ENCODE results near the gene FBXW11.

Gene FBXW11

GRCh38 chr5:171840711-171841522, 165.5 kb downstream of the FBXW11 start:
- peak; percentile 81 for DNase-seq (ENCODE audit: low spot score)

GRCh38 chr5:171840066-171840465, 166.4 kb downstream of the FBXW11 start:
- DNase-seq (ENCODE audit: low spot score), result peak; percentile 52

DNA sequence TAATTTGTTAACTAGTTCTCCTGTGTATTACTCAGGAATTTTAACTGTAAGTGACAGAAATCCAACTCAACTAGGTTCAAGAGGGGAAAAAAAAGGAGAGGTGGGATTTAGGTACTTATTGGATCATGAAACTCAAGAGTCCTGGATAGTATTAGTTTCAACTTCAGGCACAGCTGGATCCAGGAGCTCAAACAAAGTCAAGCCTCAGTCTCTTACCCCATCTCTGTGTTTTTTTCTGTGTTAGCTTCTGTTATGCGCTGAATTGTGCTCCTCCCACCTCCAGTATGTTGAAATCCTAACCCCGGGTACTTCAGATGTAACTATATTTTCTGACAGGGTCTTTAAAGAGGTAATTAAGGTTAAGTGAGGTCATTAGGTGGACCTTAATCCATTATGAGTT, 167.3 kb downstream of the FBXW11 start:
- no peak for DNase-seq (ENCODE audit: low spot score)

DNA sequence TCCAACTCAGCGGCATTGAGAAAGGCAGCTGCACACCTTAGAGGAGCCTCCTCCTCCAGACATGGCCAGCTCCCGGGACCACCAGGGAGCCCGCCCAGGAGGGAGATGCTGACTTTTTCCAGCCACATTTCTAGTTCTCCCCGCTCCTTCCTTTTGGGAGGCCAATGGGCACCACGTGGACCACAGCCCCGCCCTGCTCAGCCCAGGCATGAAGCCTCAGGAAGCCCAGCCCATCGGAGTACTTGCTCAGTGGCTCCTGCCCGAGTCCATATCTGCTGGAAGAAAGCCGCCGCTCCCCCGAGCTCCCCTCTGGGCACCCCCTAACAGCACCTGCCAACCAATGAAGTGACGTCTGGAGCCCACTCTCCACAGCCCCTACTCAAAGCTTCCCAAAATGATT, 168.4 kb downstream of the FBXW11 start:
- DNase-seq (ENCODE audit: low spot score), result no peak

DNA sequence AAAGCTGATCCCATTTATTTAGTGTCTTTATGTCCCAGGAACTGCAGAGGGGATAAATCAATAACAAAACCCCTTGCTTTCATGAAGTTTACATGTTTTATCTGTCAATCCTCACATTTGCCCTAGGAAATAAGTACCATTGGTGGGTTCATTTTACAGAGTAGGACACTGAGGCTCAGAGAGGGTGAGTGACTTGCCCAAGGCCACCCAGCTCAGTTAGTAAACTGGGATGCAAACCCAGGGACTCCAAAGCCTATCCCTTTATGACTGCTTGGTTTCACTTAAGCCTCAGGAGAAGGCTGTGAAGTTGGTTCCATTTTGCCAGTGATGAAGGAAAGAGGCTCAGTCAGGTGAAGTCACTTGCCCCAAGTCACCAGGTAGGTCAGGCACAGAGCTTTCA, 168.9 kb downstream of the FBXW11 start:
- no peak for DNase-seq (ENCODE audit: low spot score)

GRCh38 chr5:171835066-171835465, 171.4 kb downstream of the FBXW11 start:
- DNase-seq (ENCODE audit: low spot score), result no peak

GRCh38 chr5:171834461-171834860, 172.0 kb downstream of the FBXW11 start:
- no peak for DNase-seq (ENCODE audit: low spot score)

DNA sequence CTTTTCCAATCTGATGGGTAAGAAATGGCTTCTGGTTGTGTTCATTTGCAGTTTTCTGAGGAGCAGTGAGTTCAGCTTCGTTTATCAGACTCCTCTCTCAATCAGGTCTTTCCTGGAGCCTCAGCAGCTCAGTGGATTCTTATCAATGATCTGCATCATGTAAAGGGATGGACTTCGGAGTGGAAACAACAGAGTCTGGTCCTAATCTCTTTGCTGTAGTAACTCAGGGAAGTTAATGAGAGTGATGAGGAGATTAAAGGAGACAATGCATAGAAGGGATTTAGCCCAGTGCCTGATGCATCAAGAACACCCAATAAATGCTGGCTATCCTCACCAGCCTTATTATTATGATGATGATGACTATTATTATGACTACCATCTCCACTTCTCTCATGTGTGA, 173.7 kb downstream of the FBXW11 start:
- DNase-seq (ENCODE audit: low spot score), result no peak

GRCh38 chr5:171830686-171831085, 175.8 kb downstream of the FBXW11 start:
- DNase-seq (ENCODE audit: low spot score), result no peak

GRCh38 chr5:171827162-171827561, 179.3 kb downstream of the FBXW11 start:
- DNase-seq (ENCODE audit: low spot score), result no peak

- no peak for DNase-seq (ENCODE audit: low spot score)
Observed at GRCh38 chr5:171826132-171826531, 180.3 kb downstream of the FBXW11 start.

DNA sequence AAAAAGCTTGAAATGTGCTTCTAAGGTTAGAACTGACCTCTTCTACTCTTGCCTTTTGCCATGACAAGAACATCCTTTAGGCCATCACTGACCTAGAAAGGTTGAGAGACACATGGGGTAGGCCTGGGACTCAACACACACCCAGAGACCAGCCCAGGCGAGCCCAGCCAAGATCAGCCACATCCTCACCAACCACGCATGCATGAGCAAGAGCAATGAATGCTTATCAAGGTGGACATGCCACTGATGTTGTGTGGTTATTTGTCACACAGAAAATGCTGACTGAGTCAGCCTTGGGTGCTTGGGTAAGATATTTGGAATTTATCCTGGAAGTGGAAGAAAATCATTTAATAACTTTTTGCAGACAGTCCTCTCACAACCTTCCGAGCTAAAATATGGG, 181.4 kb downstream of the FBXW11 start:
- no peak for DNase-seq (ENCODE audit: low spot score)

DNA sequence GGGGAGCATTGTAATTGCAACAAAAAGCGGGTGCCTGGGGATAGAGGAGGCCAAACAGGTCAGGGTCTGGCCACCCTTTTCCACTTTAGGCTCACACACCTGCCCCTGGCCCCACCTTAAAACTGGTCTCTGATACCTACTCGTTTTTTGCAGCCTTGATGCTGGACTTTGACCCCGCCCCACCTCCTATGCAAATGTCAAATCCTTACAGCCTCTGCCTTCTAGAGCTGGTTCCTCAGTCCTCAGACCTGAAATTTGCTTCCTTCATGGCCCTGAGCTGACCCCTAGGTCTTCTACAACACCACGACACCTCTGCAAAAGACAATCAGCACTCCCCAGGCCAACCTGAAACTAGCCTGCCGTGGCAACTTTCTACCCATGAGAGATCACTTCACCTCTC, 183.2 kb downstream of the FBXW11 start:
- DNase-seq (ENCODE audit: low spot score), result no peak

DNA sequence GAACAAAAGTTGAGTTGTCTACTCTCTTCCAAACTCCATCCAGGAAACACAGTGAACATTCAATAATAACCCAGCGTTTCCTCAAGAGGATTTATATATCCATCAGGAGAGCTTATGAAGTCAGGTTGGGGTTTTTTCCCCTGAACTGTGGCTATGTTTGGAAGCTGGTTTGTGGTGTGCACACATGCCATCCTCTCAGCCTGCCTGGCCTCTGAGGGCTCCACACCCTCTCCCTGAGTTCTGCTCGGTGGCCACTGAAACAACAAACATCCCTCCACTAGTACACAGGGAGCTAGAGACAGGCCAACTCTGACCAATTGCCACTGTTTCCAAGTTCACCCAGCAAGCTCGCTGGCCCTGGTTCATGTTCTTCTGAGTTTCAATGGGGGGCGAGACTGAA, 185.2 kb downstream of the FBXW11 start:
- no peak for DNase-seq (ENCODE audit: low spot score)

DNA sequence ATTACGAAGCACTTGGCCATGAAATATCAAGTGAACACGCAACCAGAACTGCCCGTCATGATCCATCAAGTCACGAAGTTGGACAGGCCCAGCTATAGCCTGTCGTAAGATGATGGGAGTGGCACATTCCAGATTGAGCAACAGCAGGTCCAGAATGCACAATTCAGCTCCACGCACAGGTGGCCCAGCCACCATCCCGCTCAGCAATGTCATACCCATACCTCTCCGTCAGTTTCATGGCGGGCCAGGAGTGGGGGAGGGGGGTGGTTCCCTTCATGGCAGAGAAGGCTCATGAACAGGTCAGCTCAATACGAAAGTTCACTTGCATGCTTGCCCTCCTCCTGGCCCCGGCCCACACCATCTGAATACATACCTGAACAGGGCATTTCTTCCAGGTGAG, 185.9 kb downstream of the FBXW11 start:
- DNase-seq (ENCODE audit: low spot score), result no peak

DNA sequence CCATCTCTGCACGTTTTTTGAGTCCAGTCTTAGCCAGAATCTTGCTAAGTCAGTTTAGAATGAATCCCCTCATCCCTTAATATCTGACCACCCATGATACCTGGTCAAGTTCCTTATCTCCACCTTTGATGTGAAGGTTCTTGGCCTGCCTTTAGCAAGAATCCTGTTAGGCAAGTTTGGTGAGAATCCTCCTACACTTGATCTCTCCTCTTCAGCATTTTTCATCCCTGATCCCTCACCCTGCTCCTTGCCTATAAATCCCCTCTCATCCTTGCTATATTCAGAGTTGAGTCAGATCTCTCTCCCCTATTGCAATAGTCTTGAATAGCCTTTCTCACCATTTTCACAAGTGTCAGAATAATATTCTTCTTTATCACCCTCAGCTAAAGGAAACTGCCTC, 189.8 kb downstream of the FBXW11 start:
- DNase-seq (ENCODE audit: low spot score), result no peak

- DNase-seq (ENCODE audit: low spot score), result no peak
Observed at GRCh38 chr5:171813813-171814490, 192.5 kb downstream of the FBXW11 start.

- no peak for DNase-seq (ENCODE audit: low spot score)
Observed at GRCh38 chr5:171813270-171813669, 193.2 kb downstream of the FBXW11 start.

Data from hematopoietic multipotent progenitor cell treated with erythropoietin and hydrocortisone succinate and interleukin-3 and kit ligand, for 15 days (in vitro differentiated cells).